NCI-H524 treated with DMSO at 0.1 percent for 48 hours (cell line): ENCODE data around the gene AK4.
A peak's percentile ranks its signal among the peaks of the same experiment; 100 is the strongest.

Experiments used
- DNase-seq: peaks from one replicate; lab custom pipeline; 2025; lab: John Stamatoyannopoulos, UW

The AK4 gene

DNA sequence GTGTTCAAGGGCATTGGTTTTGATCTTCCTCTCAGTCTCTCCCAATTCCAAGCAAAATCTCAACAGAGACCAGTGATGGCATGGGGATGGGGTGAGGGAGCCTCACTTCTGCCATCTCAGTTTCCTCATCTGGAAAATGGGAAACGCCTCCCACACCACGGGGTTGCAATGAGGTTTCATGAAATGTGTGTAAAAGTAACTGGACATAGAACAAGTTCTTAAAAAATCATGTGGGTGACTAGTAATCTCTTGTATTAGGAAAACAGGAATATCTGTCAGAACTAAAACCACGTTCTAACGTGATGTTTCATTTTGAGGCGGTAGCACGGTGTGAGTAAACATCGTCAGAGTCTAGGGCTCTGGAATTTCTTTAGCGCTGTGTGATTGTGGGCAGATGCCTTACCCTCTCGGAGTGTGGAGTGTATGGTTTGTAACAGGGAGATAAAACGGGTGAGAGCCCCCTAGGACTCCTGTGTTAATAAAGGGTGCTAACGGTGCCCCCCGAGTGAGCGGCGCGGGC is 105.9 kb downstream of the AK4 start:
- DNase-seq: no peak

GRCh38 chr1:65254320-65255034 is 106.5 kb downstream of the AK4 start:
- DNase-seq: no peak

DNA sequence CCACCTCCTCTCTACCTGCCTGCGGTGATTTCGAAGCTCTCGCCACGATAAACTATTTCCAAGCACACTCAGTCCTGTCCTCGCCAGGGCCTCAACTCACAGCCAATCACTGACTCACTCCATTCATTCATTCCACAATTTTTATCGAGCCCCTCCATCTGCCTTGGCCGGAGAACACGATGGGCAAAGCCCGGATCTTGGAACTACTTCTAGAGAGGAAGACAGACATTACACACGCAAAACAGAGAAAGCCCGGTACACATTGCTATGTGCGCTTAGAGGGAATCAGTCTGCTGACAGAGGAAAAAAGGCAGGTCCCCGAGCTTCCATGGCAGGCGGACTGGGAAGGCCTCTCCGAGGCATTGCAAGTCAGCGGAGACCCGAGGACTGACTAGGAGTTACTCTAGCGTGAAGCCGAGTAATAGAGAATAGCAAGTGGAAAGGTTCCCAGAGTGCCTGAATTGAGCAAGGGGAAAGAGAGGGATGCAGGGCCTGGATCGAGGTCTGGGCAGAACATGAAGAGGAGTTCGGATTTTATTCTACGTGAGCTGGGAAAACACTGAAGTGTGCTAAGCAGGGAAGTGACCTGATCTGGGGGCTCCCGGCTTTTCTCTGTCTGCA is 107.1 kb downstream of the AK4 start:
- no peak for DNase-seq

DNA sequence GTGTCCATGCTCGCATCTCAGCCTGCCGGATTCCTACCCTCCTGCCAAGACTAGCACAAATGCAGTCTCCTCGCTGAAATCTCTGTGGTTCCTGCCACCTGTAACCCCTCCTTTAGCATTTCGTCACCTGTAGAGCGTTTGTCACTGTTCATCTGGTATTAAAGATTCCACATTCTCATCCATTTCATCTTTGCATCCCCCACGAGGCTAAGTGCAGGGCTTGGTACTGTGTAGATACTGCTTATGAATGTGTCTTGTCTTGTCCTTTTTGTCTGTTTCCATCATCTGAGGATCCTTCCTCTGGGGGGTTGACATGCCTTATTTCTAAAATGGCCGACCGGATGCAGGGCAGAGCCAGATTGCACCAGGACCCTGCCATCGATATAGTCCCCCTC is 107.7 kb downstream of the AK4 start:
- DNase-seq: no peak

DNA sequence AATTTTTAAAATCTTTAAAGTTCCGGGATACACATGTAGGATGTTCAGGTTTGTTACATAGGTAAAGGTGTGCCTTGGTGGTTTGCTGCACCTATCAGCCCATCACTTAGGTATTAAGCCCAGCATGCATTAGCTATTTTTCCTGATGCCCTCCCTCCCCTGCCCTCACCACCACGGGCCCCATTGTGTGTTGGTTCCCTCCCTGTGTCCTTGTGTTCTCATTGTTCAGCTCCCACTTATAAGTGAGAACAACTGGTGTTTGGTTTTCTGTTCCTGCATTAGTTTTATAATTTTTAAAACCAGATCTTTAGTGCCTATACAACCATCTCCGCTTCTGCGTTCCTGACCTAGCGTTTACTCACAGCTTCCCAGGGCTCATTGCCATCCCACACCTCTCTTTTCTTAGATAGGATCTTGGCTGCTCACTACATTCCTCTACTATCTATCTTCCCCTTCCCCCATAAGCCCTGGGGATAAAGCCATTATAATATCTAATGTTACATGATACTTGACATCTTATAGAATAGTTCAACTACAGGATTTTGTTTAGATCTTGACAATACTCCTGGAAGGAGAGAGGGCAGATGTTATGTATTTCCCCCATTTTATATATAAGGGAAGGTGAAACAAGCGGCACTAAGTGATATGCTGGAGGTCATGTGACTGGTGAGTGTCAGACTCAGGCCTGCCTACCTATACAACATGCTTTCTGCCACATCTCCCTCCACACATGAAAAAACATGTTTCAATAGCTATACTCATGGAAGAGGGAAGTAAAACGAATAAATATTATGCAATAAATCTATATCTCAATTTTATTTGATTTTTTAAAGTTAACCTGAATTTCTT is 109.1 kb downstream of the AK4 start:
- DNase-seq: no peak

GRCh38 chr1:65258106-65258505 is 110.1 kb downstream of the AK4 start:
- no peak for DNase-seq

GRCh38 chr1:65259816-65260215 is 111.8 kb downstream of the AK4 start:
- no peak for DNase-seq

DNA sequence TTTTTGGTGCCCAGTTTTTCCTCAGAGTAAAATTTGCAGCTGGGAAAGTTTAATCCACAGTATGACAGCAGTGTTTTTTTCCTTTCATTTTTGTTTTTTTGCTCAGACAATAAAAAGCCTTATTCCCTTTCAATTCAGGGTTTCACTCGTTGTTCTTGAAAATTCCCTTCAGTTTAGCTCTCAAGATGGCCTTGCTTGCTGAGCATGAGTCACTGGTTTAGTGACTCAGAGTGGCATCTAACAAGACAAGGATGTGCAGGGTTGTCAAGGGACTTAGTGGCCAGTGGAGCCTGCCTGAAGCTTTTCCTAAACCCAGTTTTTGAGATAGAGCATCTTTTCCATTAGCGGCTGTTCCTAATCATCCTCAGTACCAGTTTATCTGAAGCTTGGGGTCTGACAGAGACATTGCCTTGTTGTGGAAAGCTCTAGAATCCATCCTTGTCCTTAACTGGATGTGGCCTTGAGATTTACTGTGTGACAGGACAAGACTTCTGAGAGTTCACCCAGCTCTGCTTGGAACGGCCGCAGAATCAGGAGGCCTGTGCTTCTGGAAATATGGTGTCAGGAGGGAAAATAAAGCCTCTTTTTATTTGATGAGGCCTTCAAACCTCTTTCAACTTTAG is 113.0 kb downstream of the AK4 start:
- no peak for DNase-seq

DNA sequence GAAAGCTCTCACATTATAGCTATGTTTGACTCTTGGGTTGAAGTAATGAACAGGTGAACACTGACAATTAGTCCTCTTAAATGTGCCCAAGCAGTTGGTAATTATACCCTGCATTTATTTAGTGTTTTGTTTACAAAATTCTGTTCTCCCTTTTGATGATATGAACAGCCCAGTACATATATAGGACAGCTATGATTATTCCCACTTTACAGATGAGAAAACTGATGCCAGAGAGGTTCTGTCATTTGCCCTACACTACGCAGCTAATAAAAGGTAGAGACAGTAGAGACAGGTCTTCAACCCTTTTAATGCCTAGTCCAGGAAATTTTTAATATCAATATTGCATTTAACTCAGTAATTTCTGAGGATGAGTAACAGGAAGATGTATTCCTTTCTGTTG is 115.3 kb downstream of the AK4 start:
- no peak for DNase-seq

DNA sequence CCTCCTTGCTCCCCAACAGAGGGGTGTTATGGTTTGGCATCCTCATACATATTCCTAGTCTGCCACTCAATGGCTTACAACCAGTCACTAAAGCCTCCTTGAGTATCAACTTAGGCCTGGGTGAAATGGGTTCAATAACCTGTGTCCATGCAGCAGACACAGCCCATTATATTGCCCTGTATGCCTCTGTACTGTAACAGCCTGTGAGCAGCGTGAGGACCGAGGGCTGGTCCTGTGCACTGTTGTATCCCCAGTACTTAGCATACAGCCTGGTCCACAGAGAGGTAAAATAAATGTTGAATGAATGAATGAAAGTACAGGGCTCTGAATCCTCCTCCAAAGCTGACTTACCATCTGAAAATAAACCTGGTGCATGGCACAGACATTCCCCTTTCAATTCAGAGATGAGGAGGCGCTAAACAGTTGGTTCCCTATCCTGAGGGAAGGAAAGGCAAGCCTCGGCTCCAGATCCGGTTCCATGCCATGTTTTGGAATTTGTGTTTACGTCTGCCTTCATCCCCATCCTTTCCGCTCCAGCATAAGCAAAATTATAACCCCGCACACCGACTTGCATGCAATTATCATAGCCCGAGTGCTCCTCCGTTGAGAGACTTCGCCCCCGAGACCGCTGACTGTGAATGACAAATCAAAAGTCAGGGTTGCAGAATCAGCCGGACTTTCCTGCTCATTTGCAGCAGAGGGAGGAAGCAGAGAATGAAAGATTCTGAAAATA is 116.4 kb downstream of the AK4 start:
- DNase-seq: peak; percentile 65

DNA sequence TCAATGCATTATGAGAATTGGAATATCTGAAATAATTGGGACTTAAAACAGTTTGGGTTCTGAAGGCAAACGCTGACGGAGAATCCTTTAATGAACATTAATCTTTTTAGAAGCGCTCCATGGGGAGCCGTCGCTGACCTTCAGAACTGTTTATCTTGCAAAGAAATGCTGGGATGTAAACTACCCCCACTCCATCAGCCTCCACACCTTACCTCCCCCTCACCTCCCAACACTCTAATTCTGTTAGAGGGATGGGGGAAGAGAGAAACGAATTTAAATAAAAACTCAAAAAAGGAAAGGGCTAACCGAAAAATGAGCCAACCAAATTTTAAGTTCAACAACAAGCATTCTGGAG is 117.3 kb downstream of the AK4 start:
- no peak for DNase-seq

GRCh38 chr1:65265651-65266351 is 117.8 kb downstream of the AK4 start:
- no peak for DNase-seq

DNA sequence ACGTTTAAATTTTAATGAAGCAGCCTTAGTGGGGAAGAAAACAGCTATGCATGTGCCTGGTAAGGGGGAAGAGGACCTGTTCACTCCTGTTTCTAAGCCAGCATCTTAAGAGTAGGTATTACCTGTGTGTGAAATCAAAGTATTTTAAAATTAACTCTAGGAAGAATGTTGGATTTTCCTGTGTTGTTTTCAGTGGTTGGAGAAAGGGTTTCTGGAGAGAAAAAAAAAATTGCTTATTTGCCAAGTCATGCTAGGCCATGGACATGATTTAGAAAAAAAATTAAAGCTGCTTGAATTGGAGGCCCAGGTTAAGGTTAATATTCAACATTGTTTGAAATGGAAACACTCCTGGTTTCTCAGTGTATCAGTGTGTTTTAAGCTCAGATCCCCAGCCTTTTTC is 118.5 kb downstream of the AK4 start:
- DNase-seq: no peak

- DNase-seq: no peak
These were observed 119.3 kb downstream of the AK4 start for GRCh38 chr1:65267271-65267670.

GRCh38 chr1:65267683-65268082 is 119.7 kb downstream of the AK4 start:
- no peak for DNase-seq

DNA sequence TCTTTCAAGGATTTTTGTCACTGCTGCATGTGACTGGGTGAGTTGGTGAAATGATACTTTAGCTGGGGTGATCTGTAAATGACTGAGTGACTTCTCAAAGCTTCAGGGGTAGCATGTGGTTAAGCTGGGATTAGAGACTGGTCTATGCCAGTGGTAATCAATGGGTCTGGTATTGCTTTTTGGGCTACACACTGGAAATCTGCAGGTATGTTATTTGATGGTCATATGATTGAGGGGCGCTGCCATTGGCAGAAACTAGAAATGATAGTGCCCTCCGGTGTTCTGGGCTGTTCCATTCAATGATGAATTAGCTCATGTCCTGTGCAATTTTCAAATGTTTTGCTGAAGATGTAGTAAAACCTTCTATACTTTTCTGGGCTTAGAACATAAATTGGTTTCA is 121.6 kb downstream of the AK4 start:
- no peak for DNase-seq

GRCh38 chr1:65276197-65276939 is 128.4 kb downstream of the AK4 start:
- no peak for DNase-seq

- no peak for DNase-seq
These were observed 129.8 kb downstream of the AK4 start for GRCh38 chr1:65277605-65278347.

DNA sequence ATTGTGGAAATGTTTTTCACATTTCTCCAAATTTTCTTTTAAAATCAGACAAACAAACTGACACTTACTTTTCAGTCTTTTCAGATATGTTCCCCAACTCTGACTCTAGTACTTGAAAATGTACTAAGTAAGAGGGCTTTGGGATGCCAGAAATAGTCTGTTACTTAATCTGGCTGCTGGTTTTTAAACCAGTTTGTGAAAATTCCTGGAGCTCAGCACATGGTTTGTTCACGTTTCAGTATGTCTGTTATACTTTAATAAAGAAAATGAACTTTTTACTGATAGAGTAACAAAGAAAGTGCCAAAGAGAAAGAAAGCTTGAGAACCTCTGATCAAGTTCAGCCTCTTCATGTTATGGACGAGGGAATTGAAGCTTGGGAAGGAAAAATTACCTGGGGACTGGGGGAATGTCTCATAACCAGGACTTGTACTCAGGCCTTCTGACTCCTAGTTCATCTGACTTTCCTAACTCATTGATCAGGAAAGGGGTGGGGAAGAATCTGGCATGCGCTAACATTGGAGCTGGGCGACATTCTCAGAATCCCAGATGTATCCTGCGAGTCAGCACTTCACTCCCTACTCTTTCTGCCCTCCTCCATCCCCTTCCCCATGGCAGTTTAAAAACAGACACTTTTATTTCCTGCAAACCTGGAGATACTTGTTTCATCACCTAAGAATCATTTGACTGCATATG is 130.5 kb downstream of the AK4 start:
- no peak for DNase-seq
